SW 1271 (cell line): Measurements from ENCODE around the gene CDH12.
"Not testable (repeated sequence)": the region's sequence is repeated elsewhere in the genome, so short reads cannot be mapped to it uniquely, and the experiment has no call there.

Source experiments
- DNase-seq, 2 experiments: peaks; one replicate each; lab custom pipeline; 2025; lab: John Stamatoyannopoulos, UW

CDH12 gene

GRCh38 chr5:22852807-22853660, at the start of gene CDH12:
TSS of gene CDH12 (minus strand) at chr5:22853344.
- DNase-seq = no peak

GRCh38 chr5:22901885-22902284, 48.7 kb upstream of the CDH12 start:
- DNase-seq = no peak

GRCh38 chr5:22900801-22901310, 47.7 kb upstream of the CDH12 start:
- DNase-seq = no peak

GRCh38 chr5:22899341-22899740, 46.2 kb upstream of the CDH12 start:
- DNase-seq = no peak

- DNase-seq = no peak
Measured at GRCh38 chr5:22896152-22896551, 43.0 kb upstream of the CDH12 start.

- no peak for DNase-seq
Measured at GRCh38 chr5:22892441-22892840, 39.3 kb upstream of the CDH12 start.

- DNase-seq = peak in 1 of 2 experiments; percentile 25
Measured at GRCh38 chr5:22889720-22890119, 36.6 kb upstream of the CDH12 start.

- DNase-seq = no peak
Measured at GRCh38 chr5:22887566-22887965, 34.4 kb upstream of the CDH12 start.

GRCh38 chr5:22858911-22859310, 5.8 kb upstream of the CDH12 start:
- not testable (repeated sequence) for DNase-seq

- no peak for DNase-seq
Measured at GRCh38 chr5:22855824-22856223, 2.7 kb upstream of the CDH12 start.

GRCh38 chr5:22850981-22851380, 2.2 kb downstream of the CDH12 start:
- DNase-seq = no peak

- DNase-seq = no peak
Measured at GRCh38 chr5:22846693-22847092, 6.5 kb downstream of the CDH12 start.

- DNase-seq = no peak
Measured at GRCh38 chr5:22844636-22845035, 8.5 kb downstream of the CDH12 start.

GRCh38 chr5:22844155-22844554, 9.0 kb downstream of the CDH12 start:
- DNase-seq = no peak

GRCh38 chr5:22842574-22842973, 10.6 kb downstream of the CDH12 start:
- no peak for DNase-seq

GRCh38 chr5:22837803-22838202, 15.3 kb downstream of the CDH12 start:
- no peak for DNase-seq

- no peak for DNase-seq
Measured at GRCh38 chr5:22835686-22836085, 17.5 kb downstream of the CDH12 start.

- DNase-seq = no peak
Measured at GRCh38 chr5:22793463-22793862, 59.7 kb downstream of the CDH12 start.

GRCh38 chr5:22787807-22788206, 65.3 kb downstream of the CDH12 start:
- no peak for DNase-seq

- no peak for DNase-seq
Measured at GRCh38 chr5:22787398-22787797, 65.7 kb downstream of the CDH12 start.

- DNase-seq = no peak
Measured at GRCh38 chr5:22780756-22781155, 72.4 kb downstream of the CDH12 start.

GRCh38 chr5:22779499-22779898, 73.6 kb downstream of the CDH12 start:
- no peak for DNase-seq

- no peak for DNase-seq
Measured at GRCh38 chr5:22776285-22776684, 76.9 kb downstream of the CDH12 start.

GRCh38 chr5:22774214-22774613, 78.9 kb downstream of the CDH12 start:
- DNase-seq = not testable (repeated sequence)
